PC-3 (cell line): Measurements from ENCODE around the gene UPK3A. TPM values are rescaled to one million over a fixed set of nuclear protein-coding genes. Genes with fewer than 3 reads are reported as not detected.

ENCODE experiments used
- ATAC-seq: fragments of 200-7000 bp; cut with Tn5 transposase; 2 replicates; pipeline ENCODE4 v1.9.1; 2020; ENCODE audit warnings: mild to moderate bottlenecking, moderate library complexity
- BruUV-seq: library from RNA; stranded (reverse); fragments of 400-500 nt; replicated peaks from 2 replicates; lab custom pipeline; 2021; lab: Mats Ljungman, UMichigan
- CTCF ChIA-PET: fragments of 300-600 bp; sonication (Branson Sonifier 250); formaldehyde crosslinking; loops from one replicate; lab custom pipeline; 2022; ENCODE audit warnings: antibody characterized with exemption; lab: Charles Lee
- POLR2A ChIA-PET: fragments of 300-600 bp; sonication (Branson Sonifier 250); formaldehyde crosslinking; loops from one replicate; lab custom pipeline; 2022; ENCODE audit warnings: antibody characterized with exemption; ENCODE audit not compliant: unreplicated experiment; lab: Charles Lee
- DNase-seq: peaks from one replicate; pipeline ENCODE4 v3.0.0-alpha.2; 2015
- H2AFZ ChIP-seq: fragments of 300-600 bp; sonication (generic); 2 replicates; pipeline ENCODE4 v1.6.0; 2016; ENCODE audit warnings: antibody characterized with exemption, low read length
- H3F3A ChIP-seq: fragments of 300-600 bp; sonication (generic); one replicate; pipeline ENCODE4 v1.6.0; 2017; ENCODE audit warnings: antibody characterized with exemption, low read length, control low read depth, mild to moderate bottlenecking; ENCODE audit not compliant: unreplicated experiment
- H3K27ac ChIP-seq: fragments of 300-600 bp; sonication (generic); 2 replicates; pipeline ENCODE4 v1.5.1; 2016; ENCODE audit warnings: mild to moderate bottlenecking, low read length
- H3K27me3 ChIP-seq: fragments of 300-600 bp; sonication (generic); 2 replicates; pipeline ENCODE4 v1.6.1; 2016; ENCODE audit warnings: low read length, mixed read lengths
- H3K36me3 ChIP-seq: fragments of 300-600 bp; sonication (generic); 2 replicates; pipeline ENCODE4 v1.6.1; 2016; ENCODE audit warnings: low read depth, mixed run types, low read length, mixed read lengths
- H3K4me1 ChIP-seq: fragments of 300-600 bp; sonication (generic); 2 replicates; pipeline ENCODE4 v1.5.1; 2016; ENCODE audit warnings: low read length; ENCODE audit not compliant: insufficient read depth
- H3K4me2 ChIP-seq: fragments of 300-600 bp; sonication (generic); 2 replicates; pipeline ENCODE4 v1.6.0; 2016; ENCODE audit warnings: low read length
- H3K4me3 ChIP-seq: fragments of 300-600 bp; sonication (generic); 2 replicates; pipeline ENCODE4 v1.5.1; 2016; ENCODE audit warnings: mild to moderate bottlenecking, low read length, mixed read lengths
- H3K79me2 ChIP-seq: fragments of 300-600 bp; sonication (generic); 2 replicates; pipeline ENCODE4 v1.6.1; 2017; ENCODE audit warnings: low read length, mixed read lengths
- H3K9ac ChIP-seq: fragments of 300-600 bp; sonication (generic); 2 replicates; pipeline ENCODE4 v1.6.0; 2016; ENCODE audit warnings: mild to moderate bottlenecking, low read length
- H3K9me2 ChIP-seq: fragments of 300-600 bp; sonication (generic); replicated peaks from 2 replicates; pipeline ENCODE4 v1.6.1; 2016; ENCODE audit warnings: mixed run types, low read length, mixed read lengths
- H3K9me3 ChIP-seq: fragments of 300-600 bp; sonication (generic); 2 replicates; pipeline ENCODE4 v1.6.1; 2016; ENCODE audit warnings: low read length, mixed read lengths
- H4K20me1 ChIP-seq: fragments of 300-600 bp; sonication (generic); 2 replicates; pipeline ENCODE4 v1.6.1; 2016; ENCODE audit warnings: low read length, mixed read lengths
- CTCF ChIP-seq: fragments of 300-600 bp; sonication (generic); conservative IDR thresholded peaks from 2 replicates; pipeline ENCODE4 v1.5.1; 2017; ENCODE audit warnings: antibody characterized with exemption, low read depth, mild to moderate bottlenecking, low read length
- EZH2 ChIP-seq: fragments of 300-600 bp; sonication (generic); IDR thresholded peaks from one replicate; pipeline ENCODE4 v1.6.1; 2017; ENCODE audit warnings: antibody characterized with exemption, mild to moderate bottlenecking, low read length; ENCODE audit not compliant: unreplicated experiment
- EZH2phosphoT487 ChIP-seq: fragments of 300-600 bp; sonication (generic); IDR thresholded peaks from 2 replicates; pipeline ENCODE4 v1.6.1; 2018; ENCODE audit warnings: mild to moderate bottlenecking, antibody characterized with exemption, low read length, borderline replicate concordance
- intact Hi-C: fragments of 100-400 bp; cut with micrococcal nuclease; formaldehyde crosslinking; loops from 2 replicates; pipeline ENCODE4 v1.9.0; 2023
- total RNA-seq: library from RNA; depleted of rRNA; stranded (reverse); fragments of >200 nt; gene quantifications from 2 replicates; pipeline ENCODE4 v1.2.3, GENCODE V29; 2014

Gene UPK3A
- total RNA-seq, 1 experiment from 2014 or later = 1.1 TPM

GRCh38 chr22:45334528-45334927, 49.8 kb downstream of the UPK3A start:
- Histone ChIP-seq H3K4me2 (no peak overlapping the region), H2AFZ (no peak overlapping the region), H3K9me2 (no peaks in the 10 kb centered on the region), H3K9ac (no peak overlapping the region), H3K4me3 (no peak overlapping the region), H3K36me3 (no peaks in the 10 kb centered on the region; the same call in 1 of the 2 replicates), H3K79me2 (no peaks in the 10 kb centered on the region), H3K9me3 (no peaks in the 10 kb centered on the region), H3K27me3 (no peaks in the 10 kb centered on the region), H3K4me1 (no peaks in the 10 kb centered on the region), H3K27ac (no peak overlapping the region), H4K20me1 (no peaks in the 10 kb centered on the region), H3F3A (no peaks in the 10 kb centered on the region)
- ChIA-PET POLR2A (no interaction called here), CTCF (interaction anchor here (0.6 kb wide), 1 partner anchor 12 kb away, joined by 3 read pairs; no protein-coding TSS in a partner anchor)
- no peak for ATAC-seq
- intact Hi-C loops = no loop called here
- TF ChIP-seq CTCF = no peak
- TF ChIP-seq EZH2 = no peak
- TF ChIP-seq EZH2phosphoT487 = no peak
- no TSS peak for BruUV-seq
- no peak for DNase-seq

GRCh38 chr22:45335021-45335818, 50.5 kb downstream of the UPK3A start:
- Histone ChIP-seq H2AFZ (no peak overlapping the region), H3K36me3 (peaks cover 4% of the 10 kb centered on the region; the same call in 1 of the 2 replicates), H3K4me2 (no peak overlapping the region), H3K27ac (no peak overlapping the region), H3K9me2 (no peaks in the 10 kb centered on the region), H3K27me3 (no peaks in the 10 kb centered on the region), H3K4me1 (no peaks in the 10 kb centered on the region), H3K9ac (no peak overlapping the region), H3K4me3 (no peak overlapping the region), H3F3A (no peaks in the 10 kb centered on the region), H4K20me1 (no peaks in the 10 kb centered on the region), H3K9me3 (no peaks in the 10 kb centered on the region), H3K79me2 (no peaks in the 10 kb centered on the region)
- no TSS peak for BruUV-seq
- no peak for TF ChIP-seq EZH2phosphoT487
- no peak for TF ChIP-seq CTCF
- TF ChIP-seq EZH2 = no peak
- peak; percentile 43 for ATAC-seq
- no peak for DNase-seq
- POLR2A ChIA-PET = no interaction called here
- intact Hi-C loops = no loop called here
- CTCF ChIA-PET = interaction anchor here (0.6 kb wide), 1 partner anchor 82 kb away, joined by 17 read pairs; no protein-coding TSS in a partner anchor
